HG03139 (cell line): ENCODE data around the gene OR5J2.
"Not testable (repeated sequence)": the region's sequence is repeated elsewhere in the genome, so short reads cannot be mapped to it uniquely, and the experiment has no call there.

Source experiments
- ATAC-seq: cut with Tn5 transposase; IDR thresholded peaks from one replicate; pipeline ENCODE4 v1.9.1; 2021; ENCODE audit not compliant: unreplicated experiment

The OR5J2 gene

GRCh38 chr11:56176318-56176717, at the start of gene OR5J2:
Gene OR5J2, plus strand, starts transcription at chr11:56176618. Its CDS starts 0 bp downstream, at chr11:56176618.
- no peak for ATAC-seq

- ATAC-seq: no peak
These were observed 36.2 kb upstream of the OR5J2 start, which contains the start of gene OR8J3 for GRCh38 chr11:56140151-56140661. Gene OR8J3, minus strand, starts transcription at chr11:56140201. Its CDS starts 2,483 bp downstream, at chr11:56137718.

- not testable (repeated sequence) for ATAC-seq
These were observed 32.7 kb upstream of the OR5J2 start for GRCh38 chr11:56143681-56144080.

- no peak for ATAC-seq
These were observed 25.0 kb upstream of the OR5J2 start for GRCh38 chr11:56151376-56151775.

GRCh38 chr11:56152333-56152732, 24.1 kb upstream of the OR5J2 start:
- ATAC-seq: no peak

- no peak for ATAC-seq
These were observed 16.2 kb upstream of the OR5J2 start, which contains the start of gene OR8K5 for GRCh38 chr11:56160217-56160616. Gene OR8K5, minus strand, starts transcription at chr11:56160317. Its CDS starts 0 bp downstream, at chr11:56160317.

GRCh38 chr11:56163804-56164203, 12.6 kb upstream of the OR5J2 start:
- no peak for ATAC-seq

GRCh38 chr11:56172256-56172830, 4.1 kb upstream of the OR5J2 start:
- ATAC-seq: no peak

GRCh38 chr11:56183459-56183858, 7.0 kb downstream of the OR5J2 start:
- ATAC-seq: no peak

GRCh38 chr11:56188602-56189001, 12.2 kb downstream of the OR5J2 start:
- ATAC-seq: no peak

GRCh38 chr11:56196705-56197104, 20.3 kb downstream of the OR5J2 start:
- ATAC-seq: no peak

GRCh38 chr11:56197367-56197766, 20.9 kb downstream of the OR5J2 start:
- ATAC-seq: no peak

GRCh38 chr11:56207790-56208189, 31.4 kb downstream of the OR5J2 start:
- no peak for ATAC-seq

- no peak for ATAC-seq
These were observed 38.1 kb downstream of the OR5J2 start for GRCh38 chr11:56214537-56214936.

GRCh38 chr11:56219735-56220134, 43.3 kb downstream of the OR5J2 start:
- ATAC-seq: not testable (repeated sequence)
